ENCODE data around the gene ARHGEF12. TPM values are rescaled to one million over a fixed set of nuclear protein-coding genes. Genes with fewer than 3 reads are reported as not detected.

Gene ARHGEF12
- total RNA-seq, 3 donors from 2014 or later = 15.7 to 19.9 (median 18.7) TPM

DNA sequence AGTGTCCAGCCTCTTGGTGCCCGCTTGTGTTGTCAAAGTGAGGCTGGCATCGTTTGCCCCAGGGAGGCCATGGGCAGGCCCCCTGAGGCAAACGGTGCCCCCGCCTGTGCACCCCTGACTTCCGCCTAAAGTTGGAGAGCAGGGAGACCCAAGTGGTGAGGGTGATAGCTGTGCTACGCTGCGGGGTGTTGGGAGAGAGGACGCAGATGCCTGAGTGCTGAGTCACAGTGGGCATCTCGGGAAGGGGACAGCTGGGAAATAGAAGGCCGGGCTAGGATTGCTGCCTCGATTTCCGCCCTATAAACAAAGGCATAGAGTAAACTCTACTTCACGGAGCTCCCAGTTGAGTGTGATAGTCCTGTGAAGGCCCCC, 181.2 kb downstream of the ARHGEF12 start:
- Mint-ChIP-seq H3K36me3 (ENCODE audit: insufficient read depth) (no peaks in the 10 kb centered on the region), H3K27me3 (ENCODE audit: low read depth) (peaks cover 52% of the 10 kb centered on the region), H3K4me3 (no peak overlapping the region), H3K4me1 (ENCODE audit: low read depth) (no peaks in the 10 kb centered on the region), H3K9me3 (no peaks in the 10 kb centered on the region)
- ATAC-seq (no peak), DNase-seq (no peak)

DNA sequence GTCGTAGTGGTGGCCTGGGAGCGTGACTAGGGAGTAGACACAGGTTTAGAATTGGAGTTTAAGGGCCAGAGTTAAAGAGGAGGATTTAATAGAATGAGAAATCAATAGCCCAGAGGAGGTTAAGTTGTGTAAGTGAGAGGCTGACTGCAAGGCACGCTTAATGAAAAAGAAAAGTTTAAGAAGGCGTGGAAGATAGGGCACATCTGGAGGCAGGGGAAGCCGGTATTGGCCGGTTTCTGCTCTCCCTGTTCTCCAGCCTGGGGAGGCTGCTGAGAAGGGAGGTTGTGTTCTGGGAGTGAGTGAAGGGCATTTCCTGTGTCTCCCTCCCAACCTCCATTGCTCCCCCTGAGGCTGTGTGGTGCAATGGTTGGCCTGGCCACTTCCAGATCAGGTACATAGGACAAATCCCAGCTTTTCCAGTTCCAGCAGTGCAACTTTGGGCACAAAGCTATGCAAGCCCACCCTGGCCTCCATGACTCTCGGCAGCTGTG, 181.6 kb downstream of the ARHGEF12 start:
- H3K27me3 Mint-ChIP-seq (ENCODE audit: low read depth) = peaks cover 52% of the 10 kb centered on the region
- no peaks in the 10 kb centered on the region for H3K9me3 Mint-ChIP-seq
- ATAC-seq (no peak), DNase-seq (no peak)
- no peaks in the 10 kb centered on the region for H3K4me1 Mint-ChIP-seq (ENCODE audit: low read depth)
- H3K4me3 Mint-ChIP-seq = no peak overlapping the region
- H3K36me3 Mint-ChIP-seq (ENCODE audit: insufficient read depth) = no peaks in the 10 kb centered on the region

DNA sequence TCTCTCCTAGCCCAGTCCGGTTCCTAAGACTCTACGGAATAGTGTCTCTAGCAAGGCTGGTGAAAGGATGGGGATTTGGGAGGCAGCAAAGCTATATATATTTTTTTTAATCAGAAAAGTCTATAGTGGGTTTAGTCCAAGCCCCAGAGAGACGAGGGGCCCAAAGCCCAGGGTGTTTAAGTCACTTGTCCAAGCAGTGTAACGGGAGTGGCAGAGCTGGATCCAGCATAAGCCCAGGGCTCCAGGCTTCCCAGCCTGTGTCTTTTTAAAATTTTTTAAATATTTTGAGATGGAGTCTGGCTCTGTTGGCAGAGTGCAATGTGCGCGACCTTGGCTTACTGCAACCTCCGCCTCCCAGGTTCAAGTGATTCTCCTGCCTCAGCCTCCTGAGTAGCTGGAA, 182.1 kb downstream of the ARHGEF12 start:
- ATAC-seq = no peak
- no peak for DNase-seq
- no peaks in the 10 kb centered on the region for H3K36me3 Mint-ChIP-seq (ENCODE audit: insufficient read depth)
- no peaks in the 10 kb centered on the region for H3K4me1 Mint-ChIP-seq (ENCODE audit: low read depth)
- no peak overlapping the region for H3K4me3 Mint-ChIP-seq
- H3K27me3 Mint-ChIP-seq (ENCODE audit: low read depth) = peaks cover 52% of the 10 kb centered on the region
- no peaks in the 10 kb centered on the region for H3K9me3 Mint-ChIP-seq

DNA sequence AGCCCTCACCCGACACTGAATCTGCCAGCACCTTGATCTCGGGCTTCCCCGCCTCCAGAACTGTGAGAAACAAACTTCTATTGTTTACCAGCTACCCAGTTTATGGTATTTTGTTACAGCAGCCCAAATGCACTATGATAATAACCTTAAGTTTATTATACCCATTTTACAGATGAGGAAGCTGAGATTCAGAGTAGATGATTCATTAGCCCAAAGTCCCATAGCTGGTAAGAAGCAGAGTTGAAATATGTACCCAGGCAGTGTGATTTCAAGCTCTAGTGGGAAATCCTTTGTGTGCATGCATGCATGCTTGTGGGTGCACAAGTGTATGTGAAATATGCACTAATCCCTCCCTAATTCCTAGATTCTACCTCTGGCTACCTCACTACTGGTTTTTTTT, 183.3 kb downstream of the ARHGEF12 start:
- Mint-ChIP-seq H3K27me3 (ENCODE audit: low read depth) (peaks cover 51% of the 10 kb centered on the region), H3K4me3 (no peak overlapping the region), H3K4me1 (ENCODE audit: low read depth) (no peaks in the 10 kb centered on the region), H3K9me3 (no peaks in the 10 kb centered on the region), H3K36me3 (ENCODE audit: insufficient read depth) (no peaks in the 10 kb centered on the region)
- DNase-seq = no peak
- no peak for ATAC-seq

DNA sequence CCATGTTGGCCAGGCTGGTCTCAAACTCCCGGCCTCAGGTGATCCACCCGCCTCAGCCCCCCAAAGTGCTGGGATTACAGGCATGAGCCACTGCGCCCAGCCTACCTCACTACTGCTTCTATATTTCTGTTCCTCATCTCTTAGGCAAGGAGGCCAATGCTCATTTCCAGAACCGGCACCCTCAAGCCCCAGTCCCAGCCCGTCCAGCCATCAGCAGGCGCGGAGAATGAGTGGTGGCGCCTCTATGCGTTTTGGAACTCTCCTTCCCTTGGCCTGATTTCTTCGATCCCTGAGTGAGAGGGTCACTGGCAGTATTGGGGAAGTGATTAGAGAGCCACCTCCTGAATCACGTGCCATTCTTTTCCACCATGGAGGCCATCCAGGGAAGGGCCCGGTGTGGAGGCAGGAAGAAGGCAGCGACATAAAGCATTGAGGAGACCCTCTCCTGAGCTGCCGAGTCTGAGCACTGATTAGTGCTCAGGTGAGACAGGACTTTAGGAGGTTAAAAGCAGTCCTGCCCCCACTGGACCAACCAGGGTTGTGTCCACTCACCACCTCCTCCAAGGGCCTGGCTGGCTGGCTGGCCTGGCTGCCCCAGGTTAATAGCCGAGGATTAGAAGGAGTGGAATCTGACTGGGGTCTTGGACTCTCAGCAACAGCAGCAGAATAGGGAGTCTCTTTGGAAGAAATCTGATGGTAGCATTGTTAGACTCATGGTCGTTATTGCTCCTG, 184.0 kb downstream of the ARHGEF12 start:
- no peaks in the 10 kb centered on the region for H3K4me1 Mint-ChIP-seq (ENCODE audit: low read depth)
- H3K36me3 Mint-ChIP-seq (ENCODE audit: insufficient read depth) = no peaks in the 10 kb centered on the region
- H3K9me3 Mint-ChIP-seq = no peaks in the 10 kb centered on the region
- H3K4me3 Mint-ChIP-seq = no peak overlapping the region
- DNase-seq (no peak), ATAC-seq (no peak)
- peaks cover 49% of the 10 kb centered on the region for H3K27me3 Mint-ChIP-seq (ENCODE audit: low read depth)

DNA sequence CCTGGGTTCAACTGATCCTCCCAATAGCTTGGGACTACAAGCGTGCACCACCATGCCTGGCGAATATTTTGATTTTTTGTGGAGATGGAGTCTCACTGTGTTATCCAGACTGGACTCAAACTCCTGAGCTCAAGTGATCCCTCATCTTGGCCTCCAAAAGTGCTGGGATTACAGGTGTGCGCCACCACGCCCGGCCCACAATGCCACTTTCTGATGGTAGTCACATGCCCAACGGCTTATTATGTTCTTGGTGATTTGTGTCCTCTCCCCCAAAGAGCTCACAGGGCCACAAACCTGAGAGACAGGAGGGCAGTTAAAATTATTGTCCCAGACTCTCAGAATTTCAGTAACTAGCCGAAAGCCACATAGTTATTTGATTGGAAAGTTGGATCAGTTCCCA, 185.0 kb downstream of the ARHGEF12 start:
- Mint-ChIP-seq H3K4me3 (no peak overlapping the region), H3K4me1 (ENCODE audit: low read depth) (no peaks in the 10 kb centered on the region), H3K9me3 (no peaks in the 10 kb centered on the region), H3K36me3 (ENCODE audit: insufficient read depth) (no peaks in the 10 kb centered on the region), H3K27me3 (ENCODE audit: low read depth) (peaks cover 45% of the 10 kb centered on the region)
- DNase-seq (no peak), ATAC-seq (no peak)

DNA sequence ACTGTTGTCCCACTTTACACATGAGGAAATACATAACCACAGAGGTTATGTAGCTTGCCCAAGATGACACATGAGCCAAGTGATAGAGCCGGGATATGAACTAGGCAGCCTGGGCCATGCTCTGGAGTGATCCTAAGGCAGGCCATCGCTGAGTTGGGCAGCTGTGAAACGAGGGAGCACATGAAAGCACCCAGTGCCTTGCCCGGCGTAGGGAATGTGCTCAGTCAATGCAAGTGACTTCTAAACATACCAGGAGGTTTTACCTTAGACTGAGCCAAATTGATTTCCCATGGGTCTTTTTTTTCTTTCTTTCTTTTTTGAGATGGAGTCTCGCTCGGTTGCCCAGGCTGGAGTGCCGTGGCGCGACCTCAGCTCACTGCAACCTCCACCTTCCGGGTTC, 185.8 kb downstream of the ARHGEF12 start:
- no peaks in the 10 kb centered on the region for H3K36me3 Mint-ChIP-seq (ENCODE audit: insufficient read depth)
- ATAC-seq = no peak
- DNase-seq = no peak
- H3K27me3 Mint-ChIP-seq (ENCODE audit: low read depth) = peaks cover 41% of the 10 kb centered on the region
- H3K4me3 Mint-ChIP-seq = no peak overlapping the region
- no peaks in the 10 kb centered on the region for H3K4me1 Mint-ChIP-seq (ENCODE audit: low read depth)
- no peaks in the 10 kb centered on the region for H3K9me3 Mint-ChIP-seq

DNA sequence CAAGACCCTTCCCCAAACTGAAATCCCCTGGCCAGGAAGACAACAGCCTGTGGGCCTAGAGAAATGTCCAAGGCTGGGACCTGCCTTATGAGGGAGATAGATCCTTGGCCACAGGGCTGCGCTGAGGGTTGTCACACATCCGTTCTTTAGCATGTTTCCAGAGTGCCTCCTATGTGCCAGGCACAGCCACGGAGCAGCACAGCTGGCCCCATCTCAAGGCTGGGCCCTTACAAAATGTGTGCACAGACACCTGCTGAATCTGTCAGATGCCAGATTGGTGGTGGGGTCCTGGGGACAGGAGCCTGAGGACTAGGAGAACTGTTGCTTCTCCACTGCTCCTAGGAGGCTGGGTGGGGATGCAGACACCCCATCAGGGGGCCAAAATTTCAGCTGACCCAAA, 186.5 kb downstream of the ARHGEF12 start:
- DNase-seq (no peak), ATAC-seq (no peak)
- peaks cover 35% of the 10 kb centered on the region for H3K27me3 Mint-ChIP-seq (ENCODE audit: low read depth)
- H3K36me3 Mint-ChIP-seq (ENCODE audit: insufficient read depth) = no peaks in the 10 kb centered on the region
- H3K4me1 Mint-ChIP-seq (ENCODE audit: low read depth) = no peaks in the 10 kb centered on the region
- no peaks in the 10 kb centered on the region for H3K9me3 Mint-ChIP-seq
- no peak overlapping the region for H3K4me3 Mint-ChIP-seq

DNA sequence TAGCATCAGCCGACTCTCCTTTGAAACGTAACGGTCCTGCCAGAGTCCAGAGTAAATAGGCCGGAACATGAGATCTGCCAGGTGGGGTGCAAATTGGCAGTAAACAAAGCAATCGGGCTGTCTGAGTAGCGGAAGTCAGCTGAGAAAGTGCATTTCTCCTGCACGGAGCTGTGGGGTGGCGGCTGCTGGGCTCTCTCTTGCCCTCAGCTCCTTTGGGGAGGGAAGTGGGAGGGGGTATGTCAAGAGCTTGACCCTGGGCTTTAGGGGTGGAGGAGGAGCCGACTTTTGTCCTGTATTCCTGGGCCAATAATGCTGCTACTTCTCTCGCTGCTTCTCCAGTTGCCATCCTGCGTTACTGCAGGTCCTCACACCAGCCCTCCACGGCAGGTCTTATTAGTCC, 187.0 kb downstream of the ARHGEF12 start:
- Mint-ChIP-seq H3K4me3 (no peak overlapping the region), H3K27me3 (ENCODE audit: low read depth) (peaks cover 35% of the 10 kb centered on the region), H3K4me1 (ENCODE audit: low read depth) (no peaks in the 10 kb centered on the region), H3K36me3 (ENCODE audit: insufficient read depth) (no peaks in the 10 kb centered on the region), H3K9me3 (no peaks in the 10 kb centered on the region)
- ATAC-seq (no peak), DNase-seq (no peak)

DNA sequence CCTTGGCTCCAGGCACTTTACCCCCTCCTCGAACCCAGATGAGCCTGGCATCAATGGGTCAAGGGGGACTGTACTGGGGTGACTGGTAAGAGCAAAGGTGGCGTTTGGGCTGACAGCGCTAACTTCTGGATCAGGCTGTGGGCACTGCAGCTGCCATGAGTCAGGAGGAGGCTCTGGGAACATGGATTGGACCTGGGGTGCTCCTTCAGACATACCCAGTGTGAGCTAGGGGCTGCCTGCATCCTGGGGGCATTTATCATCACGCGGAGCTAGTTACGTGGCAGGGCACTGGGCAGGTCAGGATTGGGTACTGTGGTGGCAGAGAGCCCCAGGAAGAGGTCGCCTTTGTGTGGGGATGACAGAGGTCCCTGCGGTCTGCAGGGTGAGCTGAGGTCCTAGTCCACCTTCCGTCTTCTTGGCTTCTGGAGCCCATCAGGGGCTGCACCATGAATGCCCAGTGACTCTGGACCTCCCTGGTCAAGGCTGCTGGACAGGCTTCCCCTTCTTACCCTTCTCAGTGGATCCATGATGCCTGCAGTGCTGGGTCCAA, 188.4 kb downstream of the ARHGEF12 start:
- Mint-ChIP-seq H3K4me1 (ENCODE audit: low read depth) (no peaks in the 10 kb centered on the region), H3K27me3 (ENCODE audit: low read depth) (peaks cover 38% of the 10 kb centered on the region), H3K9me3 (no peaks in the 10 kb centered on the region), H3K4me3 (no peak overlapping the region), H3K36me3 (ENCODE audit: insufficient read depth) (no peaks in the 10 kb centered on the region)
- no peak for DNase-seq
- no peak for ATAC-seq

DNA sequence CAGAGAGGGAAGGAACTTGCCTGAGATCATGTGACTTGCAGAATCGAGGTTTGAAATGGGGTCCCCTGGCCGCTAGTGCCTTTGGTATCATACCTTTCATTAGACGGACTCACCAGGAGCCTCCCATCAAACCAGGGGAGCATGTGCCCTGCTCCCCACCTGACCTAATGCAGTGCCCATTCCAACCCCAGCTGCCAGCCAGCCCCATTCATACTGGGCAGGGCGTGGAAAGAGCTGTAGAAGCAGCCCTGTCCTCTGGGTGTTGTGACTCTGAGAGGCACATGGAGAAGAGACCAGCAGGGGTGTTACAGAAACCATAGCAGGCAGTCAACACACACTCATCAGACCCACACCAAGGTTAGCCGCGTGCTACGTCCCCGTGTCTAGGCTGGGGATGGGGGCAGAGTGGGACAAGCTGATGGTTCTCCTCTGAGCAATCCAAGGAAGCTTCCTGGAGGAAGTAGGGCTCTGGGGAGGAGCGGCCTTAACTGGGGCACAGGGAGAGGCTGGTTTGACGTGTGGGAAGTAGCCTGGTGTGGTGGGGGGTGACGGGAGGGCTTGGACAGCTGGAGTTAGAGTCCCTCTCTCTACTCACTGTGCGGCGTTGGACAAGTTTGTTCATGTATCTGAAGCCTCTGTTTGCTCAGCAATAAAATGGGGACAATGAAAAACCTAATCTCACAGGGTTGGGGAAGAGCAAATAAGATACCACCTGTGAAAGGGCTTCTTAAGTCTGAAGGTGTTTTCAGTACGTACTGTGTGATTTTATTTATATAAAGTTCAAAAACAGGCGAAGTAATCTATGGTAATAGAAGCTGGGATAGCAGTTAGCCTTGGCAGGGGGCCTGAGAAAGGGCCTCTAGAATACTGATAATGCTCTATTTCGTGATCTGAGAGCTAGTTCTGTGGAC, 189.3 kb downstream of the ARHGEF12 start:
- H3K4me1 Mint-ChIP-seq (ENCODE audit: low read depth) = no peaks in the 10 kb centered on the region
- no peaks in the 10 kb centered on the region for H3K9me3 Mint-ChIP-seq
- no peak for ATAC-seq

DNA sequence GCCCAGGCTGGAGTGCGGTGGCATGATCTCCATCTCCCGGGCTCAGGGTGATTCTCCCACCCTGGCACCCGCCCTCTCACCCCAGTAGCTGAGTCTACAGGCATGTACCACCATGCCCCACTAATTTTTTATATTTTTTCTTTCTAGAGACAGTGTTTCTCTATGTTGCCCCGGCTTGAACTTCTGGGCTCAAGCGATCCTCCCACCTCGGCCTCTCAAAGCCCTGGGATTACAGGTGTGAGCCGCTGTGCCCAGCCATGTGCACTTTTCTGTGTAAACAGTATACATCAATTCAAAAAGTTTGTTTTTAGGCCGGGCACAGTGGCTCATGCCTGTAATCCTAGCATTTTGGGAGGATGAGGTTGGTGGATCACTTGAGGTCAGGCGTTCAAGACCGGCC, 190.0 kb downstream of the ARHGEF12 start:
- ATAC-seq = no peak
- Mint-ChIP-seq H3K27me3 (ENCODE audit: low read depth) (peaks cover 43% of the 10 kb centered on the region), H3K9me3 (no peaks in the 10 kb centered on the region), H3K4me1 (ENCODE audit: low read depth) (no peaks in the 10 kb centered on the region), H3K4me3 (no peak overlapping the region), H3K36me3 (ENCODE audit: insufficient read depth) (no peaks in the 10 kb centered on the region)
- no peak for DNase-seq

More for the DNA sequence above, 189.3 kb downstream of the ARHGEF12 start:
- Mint-ChIP-seq H3K27me3 (ENCODE audit: low read depth) (peaks cover 40% of the 10 kb centered on the region), H3K4me3 (no peak overlapping the region), H3K36me3 (ENCODE audit: insufficient read depth) (no peaks in the 10 kb centered on the region)
- no peak for DNase-seq

DNA sequence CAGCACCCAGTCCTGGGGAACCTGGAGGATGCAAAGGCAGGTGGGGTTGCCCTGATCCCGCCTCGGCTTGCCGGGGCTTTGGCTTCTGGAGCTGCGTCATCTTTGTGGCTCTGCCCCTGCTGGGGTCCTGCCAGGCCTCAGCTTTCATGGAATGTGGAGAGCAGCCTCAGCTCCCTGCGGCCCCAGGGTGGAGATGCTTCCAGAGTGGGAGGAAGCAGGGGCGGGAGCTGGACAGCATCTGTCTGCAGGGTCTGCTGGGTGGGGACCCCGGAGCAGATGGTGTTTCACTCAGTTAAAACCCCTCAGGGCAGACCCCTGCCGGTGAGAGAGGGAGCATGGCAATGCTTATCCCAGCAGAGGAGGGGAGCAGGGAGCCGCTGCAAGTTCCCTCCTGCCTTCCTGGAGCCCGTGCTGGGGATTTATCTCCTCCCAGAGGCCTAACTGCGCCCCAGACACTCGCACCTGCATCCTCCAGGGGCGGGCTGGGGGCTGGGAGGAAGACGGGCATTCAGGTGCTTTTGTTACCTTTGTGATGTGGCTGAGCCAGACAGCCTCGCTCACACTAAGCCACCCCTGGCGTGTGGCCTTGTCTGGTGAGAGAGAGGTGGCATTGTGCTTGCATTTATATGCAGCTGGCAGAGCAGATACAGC, 191.0 kb downstream of the ARHGEF12 start:
- Mint-ChIP-seq H3K4me1 (ENCODE audit: low read depth) (no peaks in the 10 kb centered on the region), H3K27me3 (ENCODE audit: low read depth) (peaks cover 41% of the 10 kb centered on the region), H3K4me3 (no peak overlapping the region), H3K9me3 (no peaks in the 10 kb centered on the region), H3K36me3 (ENCODE audit: insufficient read depth) (no peaks in the 10 kb centered on the region)
- ATAC-seq (no peak), DNase-seq (no peak)

DNA sequence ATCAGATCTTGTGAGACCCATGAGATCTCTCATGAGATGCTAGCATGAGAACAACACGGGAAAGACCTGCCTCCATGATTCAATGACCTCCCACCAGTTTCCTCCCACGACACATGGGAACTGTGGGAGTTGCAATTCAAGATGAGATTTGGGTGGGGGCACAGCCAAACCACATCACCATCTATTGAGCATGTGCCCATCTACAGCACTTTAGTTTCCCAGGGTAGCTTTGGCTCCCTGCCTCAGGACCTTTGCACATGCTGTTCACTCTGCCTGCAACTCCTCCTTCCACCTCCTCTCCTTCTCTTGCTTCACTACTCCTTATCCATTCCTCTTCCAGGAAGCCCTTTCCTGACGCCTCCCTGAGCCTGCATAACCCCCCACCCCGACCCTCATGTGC, 192.5 kb downstream of the ARHGEF12 start:
- Mint-ChIP-seq H3K4me1 (ENCODE audit: low read depth) (no peaks in the 10 kb centered on the region), H3K9me3 (no peaks in the 10 kb centered on the region), H3K36me3 (ENCODE audit: insufficient read depth) (no peaks in the 10 kb centered on the region), H3K4me3 (no peak overlapping the region), H3K27me3 (ENCODE audit: low read depth) (peaks cover 34% of the 10 kb centered on the region)
- DNase-seq (no peak), ATAC-seq (no peak)
